ENCODE data around the gene DAGLA. TPM values are rescaled to one million over a fixed set of nuclear protein-coding genes. Genes with fewer than 3 reads are reported as not detected.

The DAGLA gene
- total RNA-seq, 1 experiment from 2014 or later: 9.5 TPM

- no peak for DNase-seq
- intact Hi-C loops (cut with micrococcal nuclease; ENCODE audit: unreplicated experiment): no loop called here
- Histone ChIP-seq H3K27me3 (replicated peaks; ENCODE audit: control insufficient read depth, insufficient read depth, low read length) (no peaks in the 10 kb centered on the region), H3K9me3 (no peaks in the 10 kb centered on the region), H3K4me3 (ENCODE audit: low read depth, low read length) (no peak overlapping the region), H3K36me3 (ENCODE audit: control insufficient read depth, insufficient read depth, low read length) (peaks cover 11% of the 10 kb centered on the region), H3K4me1 (no peaks in the 10 kb centered on the region)
- Mint-ChIP-seq H3K4me3 (ENCODE audit: unreplicated experiment) (no peak overlapping the region), H3K36me3 (ENCODE audit: insufficient read depth, unreplicated experiment) (peaks cover 19% of the 10 kb centered on the region), H3K4me1 (ENCODE audit: low read depth, unreplicated experiment) (no peaks in the 10 kb centered on the region), H3K27ac (ENCODE audit: unreplicated experiment) (no peak overlapping the region), H3K27me3 (ENCODE audit: insufficient read depth, unreplicated experiment) (no peaks in the 10 kb centered on the region), H3K9me3 (ENCODE audit: unreplicated experiment) (no peaks in the 10 kb centered on the region)
- TF ChIP-seq, protein P1, sequence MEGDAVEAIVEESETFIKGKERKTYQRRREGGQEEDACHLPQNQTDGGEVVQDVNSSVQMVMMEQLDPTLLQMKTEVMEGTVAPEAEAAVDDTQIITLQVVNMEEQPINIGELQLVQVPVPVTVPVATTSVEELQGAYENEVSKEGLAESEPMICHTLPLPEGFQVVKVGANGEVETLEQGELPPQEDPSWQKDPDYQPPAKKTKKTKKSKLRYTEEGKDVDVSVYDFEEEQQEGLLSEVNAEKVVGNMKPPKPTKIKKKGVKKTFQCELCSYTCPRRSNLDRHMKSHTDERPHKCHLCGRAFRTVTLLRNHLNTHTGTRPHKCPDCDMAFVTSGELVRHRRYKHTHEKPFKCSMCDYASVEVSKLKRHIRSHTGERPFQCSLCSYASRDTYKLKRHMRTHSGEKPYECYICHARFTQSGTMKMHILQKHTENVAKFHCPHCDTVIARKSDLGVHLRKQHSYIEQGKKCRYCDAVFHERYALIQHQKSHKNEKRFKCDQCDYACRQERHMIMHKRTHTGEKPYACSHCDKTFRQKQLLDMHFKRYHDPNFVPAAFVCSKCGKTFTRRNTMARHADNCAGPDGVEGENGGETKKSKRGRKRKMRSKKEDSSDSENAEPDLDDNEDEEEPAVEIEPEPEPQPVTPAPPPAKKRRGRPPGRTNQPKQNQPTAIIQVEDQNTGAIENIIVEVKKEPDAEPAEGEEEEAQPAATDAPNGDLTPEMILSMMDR (IDR thresholded peaks at IDR 0.05; ENCODE audit: insufficient read depth in 1 of 2, low read depth in 1 of 2, low read length in 1 of 2, severe bottlenecking in 1 of 2, unreplicated experiment in 1 of 2): no peak
- CTCF ChIA-PET: no interaction called here
- POLR2A ChIA-PET: no interaction called here
- no TSS peak for BruUV-seq (replicated peaks)
These were observed 59.8 kb downstream of the DAGLA start for GRCh38 chr11:61739966-61740365.

GRCh38 chr11:61742391-61742790 lies 62.2 kb downstream of the DAGLA start:
- Mint-ChIP-seq H3K27ac (ENCODE audit: unreplicated experiment) (no peak overlapping the region), H3K4me3 (ENCODE audit: unreplicated experiment) (no peak overlapping the region), H3K36me3 (ENCODE audit: insufficient read depth, unreplicated experiment) (peaks cover 23% of the 10 kb centered on the region), H3K9me3 (ENCODE audit: unreplicated experiment) (no peaks in the 10 kb centered on the region), H3K27me3 (ENCODE audit: insufficient read depth, unreplicated experiment) (no peaks in the 10 kb centered on the region), H3K4me1 (ENCODE audit: low read depth, unreplicated experiment) (no peaks in the 10 kb centered on the region)
- DNase-seq: no peak
- H3K4me3 ChIP-seq (ENCODE audit: low read depth, low read length): no peak overlapping the region
- TF ChIP-seq, protein P1 (IDR thresholded peaks at IDR 0.05; ENCODE audit: insufficient read depth in 1 of 2, low read depth in 1 of 2, low read length in 1 of 2, severe bottlenecking in 1 of 2, unreplicated experiment in 1 of 2): no peak
- no peaks in the 10 kb centered on the region for H3K27me3 ChIP-seq (replicated peaks; ENCODE audit: control insufficient read depth, insufficient read depth, low read length)
- ChIA-PET CTCF (interaction anchor here (0.7 to 1.2 kb wide), 2 partner anchors 9 kb away, joined by 3 to 4 read pairs; no protein-coding TSS in a partner anchor), POLR2A (no interaction called here)
- peaks cover 8% of the 10 kb centered on the region for H3K36me3 ChIP-seq (ENCODE audit: control insufficient read depth, insufficient read depth, low read length)
- H3K9me3 ChIP-seq: no peaks in the 10 kb centered on the region
- intact Hi-C loops (cut with micrococcal nuclease; ENCODE audit: unreplicated experiment): no loop called here
- H3K4me1 ChIP-seq: peaks cover 2% of the 10 kb centered on the region
- no TSS peak for BruUV-seq (replicated peaks)

GRCh38 chr11:61743486-61744095 lies 63.4 kb downstream of the DAGLA start:
- Mint-ChIP-seq H3K4me1 (ENCODE audit: low read depth, unreplicated experiment) (no peaks in the 10 kb centered on the region), H3K27me3 (ENCODE audit: insufficient read depth, unreplicated experiment) (no peaks in the 10 kb centered on the region), H3K4me3 (ENCODE audit: unreplicated experiment) (no peak overlapping the region), H3K9me3 (ENCODE audit: unreplicated experiment) (no peaks in the 10 kb centered on the region), H3K27ac (ENCODE audit: unreplicated experiment) (no peak overlapping the region), H3K36me3 (ENCODE audit: insufficient read depth, unreplicated experiment) (peaks cover 17% of the 10 kb centered on the region)
- Histone ChIP-seq H3K27me3 (replicated peaks; ENCODE audit: control insufficient read depth, insufficient read depth, low read length) (no peaks in the 10 kb centered on the region), H3K4me3 (ENCODE audit: low read depth, low read length) (no peak overlapping the region), H3K9me3 (no peaks in the 10 kb centered on the region), H3K4me1 (peaks cover 13% of the 10 kb centered on the region), H3K36me3 (ENCODE audit: control insufficient read depth, insufficient read depth, low read length) (peaks cover 8% of the 10 kb centered on the region)
- intact Hi-C loops (cut with micrococcal nuclease; ENCODE audit: unreplicated experiment): no loop called here
- TF ChIP-seq, protein P1 (IDR thresholded peaks at IDR 0.05; ENCODE audit: insufficient read depth in 1 of 2, low read depth in 1 of 2, low read length in 1 of 2, severe bottlenecking in 1 of 2, unreplicated experiment in 1 of 2): no peak
- no TSS peak for BruUV-seq (replicated peaks)
- CTCF ChIA-PET: interaction anchor here (0.6 to 1.2 kb wide), 6 partner anchors 10 to 75 kb away, joined by 3 to 6 read pairs (median 4); no protein-coding TSS in a partner anchor
- no peak for DNase-seq
- POLR2A ChIA-PET: no interaction called here
